ENCODE results near the gene RAB5B.
A peak's percentile ranks its signal among the peaks of the same experiment; 100 is the strongest.
"Not testable (repeated sequence)": the region's sequence is repeated elsewhere in the genome, so short reads cannot be mapped to it uniquely, and the experiment has no call there.

Gene RAB5B

DNA sequence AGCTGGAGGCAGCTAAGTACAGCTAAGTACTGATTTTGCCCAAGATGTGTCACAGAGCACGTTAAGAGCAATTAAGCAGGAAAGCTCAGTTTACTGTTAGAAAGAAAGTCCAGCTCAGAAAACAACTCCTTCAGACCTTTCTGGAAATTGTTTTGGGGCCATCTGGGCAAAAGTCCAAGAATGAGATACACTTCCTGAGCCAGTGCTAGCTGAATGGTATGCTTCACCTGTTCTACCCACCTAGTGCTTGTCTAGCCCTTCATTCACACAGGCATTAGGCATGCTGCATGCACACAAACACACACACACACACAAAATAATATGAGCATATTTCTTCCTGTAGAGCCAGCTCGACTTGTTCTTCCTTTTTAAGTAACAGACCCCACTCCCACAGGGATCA lies 40.3 kb downstream of the RAB5B start:
- no peak for DNase-seq (ENCODE audit: low read depth)

DNA sequence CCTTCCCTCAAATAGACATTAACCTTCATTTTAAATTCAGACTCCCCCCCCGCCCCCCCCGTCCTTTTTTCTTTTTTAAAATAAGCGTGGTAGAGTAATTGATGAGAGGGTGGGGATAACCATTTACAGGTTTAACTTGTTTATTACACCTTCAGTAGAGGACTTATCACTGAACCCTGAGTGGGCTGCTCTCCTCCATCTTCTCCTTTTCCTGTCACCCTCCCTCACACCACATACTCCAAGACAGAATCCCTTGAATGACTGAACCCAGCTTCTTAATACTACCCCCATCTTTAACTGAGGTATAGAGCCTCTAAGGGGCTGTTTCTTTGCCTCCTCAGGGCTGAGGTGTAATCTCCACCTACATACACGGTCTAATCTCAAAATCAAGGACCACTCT lies 43.3 kb downstream of the RAB5B start:
- no peak for DNase-seq (ENCODE audit: low read depth)

DNA sequence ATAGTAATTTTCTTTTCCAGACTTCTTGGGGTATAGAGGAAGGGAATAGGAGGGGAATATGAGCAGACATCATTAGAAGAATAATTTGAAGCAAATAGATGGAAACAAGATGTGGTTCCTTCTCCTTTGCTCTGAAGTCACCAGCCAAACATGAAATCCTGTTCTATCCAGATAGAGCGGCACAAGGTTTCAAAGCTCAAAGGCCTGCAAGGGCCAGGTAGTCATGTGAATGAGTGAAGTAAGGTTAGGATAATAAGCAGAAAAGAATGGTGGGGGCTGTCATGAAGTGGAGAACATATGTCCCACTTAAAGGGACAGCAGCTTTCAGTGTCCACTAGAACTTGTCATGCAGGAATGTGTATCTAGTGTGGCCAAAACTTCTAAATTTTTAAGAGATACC lies 44.5 kb downstream of the RAB5B start:
- no peak for DNase-seq (ENCODE audit: low read depth)

DNA sequence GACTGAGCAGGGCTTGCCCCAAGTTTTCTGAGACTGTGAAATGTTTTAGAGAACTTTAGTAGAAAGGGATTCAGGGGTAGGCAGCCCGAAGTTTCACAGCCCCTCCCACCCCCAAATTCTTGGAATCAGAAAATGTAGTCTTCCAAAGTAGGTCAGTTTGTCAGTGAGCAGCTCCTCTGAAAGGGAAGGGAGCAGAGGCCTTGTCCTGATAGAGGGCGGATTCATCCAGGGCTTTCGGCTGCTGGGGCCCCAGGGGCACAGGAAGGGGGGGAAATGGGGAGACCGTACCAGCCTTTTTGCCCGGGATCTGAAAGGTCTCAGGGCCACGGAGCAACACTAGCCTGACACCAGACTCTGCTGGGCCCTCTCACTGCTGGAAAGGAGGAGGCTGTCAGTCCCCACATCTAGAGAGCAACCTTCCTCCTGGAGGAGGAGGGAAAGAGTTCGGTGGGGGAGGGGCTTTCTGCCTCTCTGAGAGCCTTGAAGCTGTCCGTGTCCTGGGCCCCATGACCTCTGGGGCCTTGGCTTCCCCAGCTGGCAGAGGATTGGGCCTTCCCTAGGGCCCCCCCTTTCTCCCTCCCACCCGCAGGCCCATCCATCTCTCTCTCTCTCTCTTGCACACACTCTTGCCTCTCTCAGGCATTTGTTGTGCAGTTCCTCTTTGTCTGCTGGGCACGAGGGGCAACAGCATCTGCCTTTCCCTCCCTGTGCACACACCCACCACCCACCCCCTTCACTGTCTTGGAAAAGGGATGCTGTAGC lies 46.7 kb downstream of the RAB5B start, which contains the start of gene IKZF4:
Gene IKZF4 (plus strand): TSS at position 621 of the 762 bp plus-strand sequence. CDS start 451 bp downstream, outside the sequence.
- DNase-seq (ENCODE audit: low read depth) = no peak

DNA sequence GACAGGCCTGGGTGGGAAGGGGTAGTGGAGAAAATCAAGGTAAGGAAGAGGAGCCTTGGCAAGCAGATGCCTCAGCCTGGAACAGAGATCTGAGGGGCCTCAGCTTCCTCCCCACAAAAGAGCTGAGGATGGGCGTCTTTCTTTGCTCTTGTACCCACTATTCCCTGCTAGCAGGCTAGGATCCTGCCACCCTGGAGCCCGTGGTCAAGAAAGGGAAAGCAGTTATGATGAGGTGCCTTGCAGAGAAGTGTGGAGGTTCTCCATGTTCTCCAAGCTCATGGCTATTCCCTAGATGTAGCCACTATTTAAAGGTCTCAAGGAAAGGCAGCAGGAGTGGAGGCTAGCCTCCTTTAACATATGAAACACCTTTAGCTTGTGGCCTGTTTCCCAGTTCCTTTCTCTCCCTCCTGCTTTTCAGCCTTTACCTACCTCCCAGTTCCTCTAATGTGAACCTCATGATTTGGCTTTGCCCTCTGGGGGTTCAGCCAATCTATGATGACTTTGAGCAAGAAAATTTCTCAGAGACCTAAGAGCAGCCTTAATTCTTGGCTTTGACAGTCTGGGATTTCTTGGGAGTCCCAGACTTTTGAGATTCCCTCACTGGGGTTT lies 48.1 kb downstream of the RAB5B start:
- DNase-seq (ENCODE audit: low read depth) = no peak

DNA sequence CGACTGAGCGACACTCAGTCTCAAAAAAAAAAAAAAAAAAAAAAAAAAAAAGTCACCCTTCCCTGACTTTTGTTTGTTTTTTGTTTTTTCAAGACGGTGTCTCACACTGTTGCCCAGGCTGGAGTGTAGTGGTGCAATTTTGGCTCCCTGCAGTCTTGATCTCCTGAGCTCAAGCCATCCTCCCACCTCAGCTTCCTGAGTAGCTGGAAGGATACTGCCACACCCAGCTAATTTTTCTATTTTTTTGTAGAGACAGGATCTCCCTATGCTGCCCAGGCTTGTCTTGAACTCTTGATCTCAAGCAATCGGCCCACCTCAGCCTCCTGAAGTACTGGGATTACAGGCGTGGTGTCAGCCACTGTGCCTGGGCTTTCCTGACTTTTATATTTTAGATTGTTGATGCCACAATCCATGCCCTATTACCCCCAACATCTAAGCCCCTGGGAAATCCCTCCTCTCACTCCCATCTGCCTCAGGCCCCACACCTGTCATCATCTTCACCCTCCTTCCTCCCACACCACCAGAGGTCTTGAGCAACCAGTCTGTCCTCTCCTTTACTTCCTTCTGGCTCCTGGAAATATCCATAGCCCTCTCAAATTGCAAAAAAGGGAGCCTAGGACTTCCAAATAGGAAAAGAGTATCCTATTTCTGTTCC lies 54.8 kb downstream of the RAB5B start:
- no peak for DNase-seq (ENCODE audit: low read depth)

DNA sequence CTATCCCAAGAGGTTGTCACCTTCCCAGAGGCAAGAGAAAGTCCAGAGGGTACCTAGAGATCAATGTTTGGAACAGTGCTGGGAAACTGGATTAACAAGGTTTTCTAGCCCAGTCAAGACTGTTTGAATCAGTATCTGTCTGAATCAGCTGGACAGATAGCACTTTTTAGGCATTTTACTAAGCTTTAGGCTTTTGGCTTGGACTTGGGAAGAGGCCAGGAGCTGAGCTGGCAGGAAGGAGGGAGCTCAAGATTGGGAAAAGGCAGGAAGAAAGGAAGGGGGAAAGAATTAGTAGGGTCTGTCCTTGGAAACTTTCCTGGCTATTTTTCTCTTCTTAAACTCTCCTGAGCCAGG lies 55.3 kb downstream of the RAB5B start:
- no peak for DNase-seq (ENCODE audit: low read depth)

DNA sequence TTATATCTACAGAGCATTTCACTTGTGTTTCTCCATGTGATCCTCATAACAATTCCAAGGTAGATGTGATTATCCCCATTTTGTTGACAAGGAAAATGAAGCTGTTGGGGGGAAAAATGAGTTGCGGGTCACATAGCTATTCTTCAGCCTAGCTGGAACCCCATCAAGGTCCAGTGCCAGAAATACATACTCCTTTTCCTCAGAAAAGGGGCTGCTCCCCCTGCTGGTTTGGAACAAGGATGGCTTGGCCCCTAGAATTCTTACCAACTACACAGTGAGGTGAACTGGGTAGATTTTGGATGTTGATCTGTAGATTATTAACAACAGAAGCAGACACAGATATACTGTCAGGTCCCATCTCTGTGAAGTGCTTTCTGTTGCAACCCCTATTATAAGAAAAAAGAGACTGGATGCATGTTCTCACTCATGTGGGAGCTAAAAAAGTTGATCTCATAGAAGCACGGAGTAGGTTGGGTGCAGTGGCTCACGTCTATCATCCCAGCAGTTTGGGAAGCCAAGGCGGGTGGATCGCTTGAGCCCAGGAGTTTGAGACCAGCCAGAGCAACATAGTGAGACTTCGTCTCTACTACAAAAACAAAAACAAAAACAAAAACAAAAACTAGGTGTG lies 55.9 kb downstream of the RAB5B start:
- DNase-seq (ENCODE audit: low read depth) = no peak

DNA sequence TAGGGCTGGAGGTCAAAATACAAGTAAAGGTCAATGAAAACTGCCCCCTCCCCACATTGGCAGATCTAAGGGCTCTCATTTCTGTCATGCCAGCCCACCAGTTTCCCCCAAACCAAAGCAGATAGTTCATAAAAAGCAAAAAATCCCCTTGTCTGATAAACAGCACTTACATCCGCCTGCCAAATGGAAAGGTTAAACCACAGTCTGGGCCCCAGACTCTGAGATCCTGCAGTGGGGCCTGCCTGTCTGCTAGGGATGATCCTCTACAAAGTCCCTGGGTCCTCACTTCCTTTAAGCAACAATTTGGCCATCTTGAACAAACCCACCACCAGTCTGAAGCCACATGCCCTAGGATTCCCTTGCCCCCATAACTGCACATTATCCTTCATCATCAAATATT lies 58.1 kb downstream of the RAB5B start:
- DNase-seq (ENCODE audit: low read depth) = no peak

DNA sequence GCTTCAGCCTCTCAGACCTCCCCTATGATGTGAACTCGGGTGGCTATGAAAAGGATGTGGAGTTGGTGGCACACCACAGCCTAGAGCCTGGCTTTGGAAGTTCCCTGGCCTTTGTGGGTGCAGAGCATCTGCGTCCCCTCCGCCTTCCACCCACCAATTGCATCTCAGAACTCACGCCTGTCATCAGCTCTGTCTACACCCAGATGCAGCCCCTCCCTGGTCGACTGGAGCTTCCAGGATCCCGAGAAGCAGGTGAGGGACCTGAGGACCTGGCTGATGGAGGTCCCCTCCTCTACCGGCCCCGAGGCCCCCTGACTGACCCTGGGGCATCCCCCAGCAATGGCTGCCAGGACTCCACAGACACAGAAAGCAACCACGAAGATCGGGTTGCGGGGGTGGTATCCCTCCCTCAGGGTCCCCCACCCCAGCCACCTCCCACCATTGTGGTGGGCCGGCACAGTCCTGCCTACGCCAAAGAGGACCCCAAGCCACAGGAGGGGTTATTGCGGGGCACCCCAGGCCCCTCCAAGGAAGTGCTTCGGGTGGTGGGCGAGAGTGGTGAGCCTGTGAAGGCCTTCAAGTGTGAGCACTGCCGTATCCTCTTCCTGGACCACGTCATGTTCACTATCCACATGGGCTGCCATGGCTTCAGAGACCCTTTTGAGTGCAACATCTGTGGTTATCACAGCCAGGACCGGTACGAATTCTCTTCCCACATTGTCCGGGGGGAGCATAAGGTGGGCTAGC lies 60.9 kb downstream of the RAB5B start:
- no peak for DNase-seq (ENCODE audit: low read depth)

DNA sequence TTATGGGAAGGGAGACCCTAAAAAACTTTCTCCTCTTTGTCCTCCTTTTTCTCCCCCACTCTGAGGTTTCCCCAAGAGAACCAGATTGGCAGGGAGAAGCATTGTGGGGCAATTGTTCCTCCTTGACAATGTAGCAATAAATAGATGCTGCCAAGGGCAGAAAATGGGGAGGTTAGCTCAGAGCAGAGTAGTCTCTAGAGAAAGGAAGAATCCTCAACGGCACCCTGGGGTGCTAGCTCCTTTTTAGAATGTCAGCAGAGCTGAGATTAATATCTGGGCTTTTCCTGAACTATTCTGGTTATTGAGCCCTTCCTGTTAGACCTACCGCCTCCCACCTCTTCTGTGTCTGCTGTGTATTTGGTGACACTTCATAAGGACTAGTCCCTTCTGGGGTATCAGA lies 63.3 kb downstream of the RAB5B start:
- DNase-seq (ENCODE audit: low read depth) = no peak

DNA sequence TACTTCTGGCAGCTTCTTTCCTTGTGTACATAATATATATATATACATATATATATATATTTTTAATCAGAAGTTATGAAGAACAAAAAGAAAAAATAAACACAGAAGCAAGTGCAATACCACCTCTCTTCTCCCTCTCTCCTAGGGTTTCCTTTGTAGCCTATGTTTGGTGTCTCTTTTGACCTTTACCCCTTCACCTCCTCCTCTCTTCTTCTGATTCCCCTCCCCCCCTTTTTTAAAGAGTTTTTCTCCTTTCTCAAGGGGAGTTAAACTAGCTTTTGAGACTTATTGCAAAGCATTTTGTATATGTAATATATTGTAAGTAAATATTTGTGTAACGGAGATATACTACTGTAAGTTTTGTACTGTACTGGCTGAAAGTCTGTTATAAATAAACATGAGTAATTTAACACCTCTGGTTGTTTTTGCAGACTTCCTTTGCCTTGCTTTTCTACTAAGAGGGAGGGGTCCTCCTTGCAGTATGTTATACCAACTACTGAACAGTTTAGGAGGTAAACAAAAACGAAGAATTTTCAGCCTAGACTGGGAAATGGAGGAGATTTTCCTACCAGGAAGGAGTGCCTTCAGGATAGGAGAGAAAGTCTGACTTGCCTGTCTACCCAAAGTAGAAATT lies 64.3 kb downstream of the RAB5B start:
- DNase-seq (ENCODE audit: low read depth) = no peak

DNA sequence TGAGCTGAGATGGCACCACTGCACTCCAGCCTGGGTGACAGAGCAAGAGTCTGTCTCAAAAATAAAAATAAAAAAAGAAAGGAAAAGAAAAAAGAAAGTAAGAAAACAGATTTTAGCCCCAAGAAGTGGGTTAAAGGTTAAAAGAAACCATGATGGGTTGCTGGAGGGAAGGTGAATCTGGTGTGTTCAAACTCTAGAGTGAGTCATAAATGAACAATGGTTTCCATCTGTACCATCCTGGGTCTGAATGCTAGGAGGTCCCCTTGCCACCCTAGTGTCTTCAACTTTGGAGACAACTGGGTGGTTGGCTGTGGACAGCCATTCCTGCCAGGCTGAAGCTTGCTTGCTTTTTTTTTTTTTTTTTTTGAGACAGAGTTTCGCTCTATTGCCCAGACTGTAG lies 66.3 kb downstream of the RAB5B start:
- no peak for DNase-seq (ENCODE audit: low read depth)

DNA sequence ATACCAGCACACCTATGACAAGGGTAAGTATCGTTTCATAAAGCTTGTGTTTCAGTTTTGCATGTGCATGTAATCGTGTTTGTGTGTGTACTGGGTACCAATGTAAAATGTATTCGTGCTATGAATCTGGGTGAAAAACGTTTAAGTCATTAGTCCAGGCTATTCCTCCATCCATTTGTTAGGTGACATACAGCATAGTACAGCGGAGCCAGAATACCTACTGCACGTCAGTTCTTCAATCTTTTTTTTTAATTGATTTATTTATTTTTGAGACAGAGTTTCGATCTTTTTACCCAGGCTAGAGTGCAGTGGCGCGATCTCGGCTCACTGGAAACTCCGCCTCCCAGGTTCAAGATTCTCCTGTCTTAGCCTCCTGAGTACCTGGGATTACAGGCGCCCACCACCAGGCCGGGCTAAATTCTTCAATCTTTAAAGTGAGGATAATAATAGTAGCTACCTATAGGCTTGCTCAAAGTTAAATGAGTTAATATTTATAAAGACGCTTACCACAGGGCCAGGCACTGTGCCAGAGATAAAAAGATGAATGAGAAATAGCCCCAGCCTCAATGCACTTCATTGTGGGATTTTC lies 67.2 kb downstream of the RAB5B start:
- no peak for DNase-seq (ENCODE audit: low read depth)

DNA sequence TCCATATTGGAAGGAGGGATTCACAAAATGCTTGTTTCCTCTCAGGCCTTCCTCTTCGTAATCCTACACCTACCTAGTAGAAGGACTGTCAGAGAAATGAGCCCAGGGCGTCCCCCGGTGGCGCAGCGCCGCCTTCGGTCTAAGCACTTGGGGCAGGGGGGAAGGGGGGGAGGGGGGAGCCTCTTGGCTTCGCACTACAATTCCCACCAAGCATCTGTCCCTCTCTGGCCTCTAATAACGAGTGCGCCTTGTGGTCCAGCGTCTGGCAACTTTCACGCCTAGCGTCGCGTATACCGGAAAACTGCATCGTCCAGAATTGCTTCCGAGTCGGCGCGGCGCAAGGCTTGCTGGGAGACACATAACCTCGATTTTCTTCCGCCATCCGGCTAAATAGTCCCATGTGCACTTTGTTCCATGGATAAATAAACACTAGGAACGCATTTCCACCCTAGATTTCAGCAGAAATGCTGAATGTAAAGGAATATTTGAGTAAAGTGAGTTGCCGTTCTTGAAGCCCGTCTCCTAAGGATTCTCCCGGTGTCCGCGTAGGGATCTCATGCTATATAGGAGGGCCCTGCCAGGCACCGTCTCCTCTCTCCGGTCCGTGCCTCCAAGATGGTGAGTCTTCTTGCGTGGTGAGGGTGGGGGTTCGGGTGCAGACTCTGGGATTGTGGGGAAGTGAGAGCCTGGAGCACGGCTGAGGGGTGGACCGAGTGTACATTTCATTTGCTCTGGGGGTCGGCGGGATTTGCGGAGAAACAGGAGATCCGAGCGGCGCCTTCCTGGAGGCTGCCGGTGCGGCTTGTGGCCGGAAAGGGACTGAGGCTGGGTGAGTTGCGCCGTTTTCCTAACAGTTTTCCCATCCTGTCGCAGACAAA lies 67.9 kb downstream of the RAB5B start, which contains the start of gene RPS26:
Gene RPS26 (plus strand): TSS at position 367 of the 878 bp plus-strand sequence. CDS start 249 bp downstream, at position 616.
- peak; percentile 88 for DNase-seq (ENCODE audit: low read depth)

DNA sequence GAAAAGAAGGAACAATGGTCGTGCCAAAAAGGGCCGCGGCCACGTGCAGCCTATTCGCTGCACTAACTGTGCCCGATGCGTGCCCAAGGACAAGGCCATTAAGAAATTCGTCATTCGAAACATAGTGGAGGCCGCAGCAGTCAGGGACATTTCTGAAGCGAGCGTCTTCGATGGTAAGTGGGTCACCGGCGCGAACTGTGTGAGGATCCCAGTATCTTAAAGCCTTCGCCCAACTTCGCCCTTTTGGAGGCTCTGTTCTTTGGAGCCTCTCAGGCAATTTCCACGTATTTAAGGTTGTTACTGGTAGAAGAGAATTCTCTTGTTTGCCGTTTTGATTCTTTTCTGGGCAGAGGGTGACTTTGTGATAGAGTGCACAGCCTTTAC lies 68.5 kb downstream of the RAB5B start:
- not testable (repeated sequence) for DNase-seq (ENCODE audit: low read depth)

DNA sequence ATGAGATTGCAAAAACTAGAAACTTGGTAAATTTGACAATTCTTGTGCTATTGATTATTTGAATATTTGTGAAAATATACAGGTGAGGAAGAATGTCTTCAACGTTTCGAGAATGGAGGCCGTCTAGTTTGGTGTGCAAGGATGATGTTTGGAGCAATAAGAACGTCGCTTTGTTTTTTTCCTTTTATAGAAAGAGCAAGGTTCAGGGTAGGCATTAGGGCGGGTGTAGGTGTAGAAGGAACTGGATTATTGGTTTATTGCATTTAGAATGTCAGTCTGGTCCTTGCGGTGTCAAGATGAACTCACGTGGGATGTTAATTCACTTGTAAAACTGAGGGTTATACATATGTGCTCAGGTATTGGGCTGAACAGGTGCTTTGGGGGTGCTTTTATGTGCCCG lies 69.0 kb downstream of the RAB5B start:
- no peak for DNase-seq (ENCODE audit: low read depth)

Data from activated gamma-delta T cell treated with anti-CD3 and anti-CD28 coated beads, Interleukin-2, amount 50 U/mL, for 16 hours (primary cell).